Natural killer cell treated with Interleukin-12 subunit alpha and Interleukin-12 subunit beta and Interleukin-15 and Interleukin-18, amount 100 ng/mL, for 72 hours (primary cell): ENCODE measurements around the gene RAB15. TPM values are rescaled to one million over a fixed set of nuclear protein-coding genes. Genes with fewer than 3 reads are reported as not detected.

Source experiments
- ATAC-seq, 2 donors: fragments of 150-1000 bp; cut with Tn5 transposase in 1 of 2; sonication (Bioruptor Pico), chemical (Tn5 transposase) in 1 of 2; 2 replicates each; pipeline ENCODE4 v1.10.0; 2021
- DNase-seq: peaks from one replicate; pipeline ENCODE4 v3.0.0; 2022; ENCODE audit warnings: low spot score
- H3K27ac Mint-ChIP-seq, 2 donors: 1 replicate in 1 of 2; 2 replicates in 1 of 2; pipeline ENCODE4 v1.8.0; 2022; ENCODE audit warnings: mixed read lengths in 2 of 2, mild to moderate bottlenecking in 1 of 2, moderate library complexity in 1 of 2
- H3K27me3 Mint-ChIP-seq, 2 donors: 1 replicate in 1 of 2; 2 replicates in 1 of 2; pipeline ENCODE4 v1.8.0; 2022; ENCODE audit warnings: mixed read lengths in 2 of 2
- H3K36me3 Mint-ChIP-seq: one replicate; pipeline ENCODE4 v1.8.0; 2022; ENCODE audit warnings: mixed read lengths
- H3K4me1 Mint-ChIP-seq, 2 donors: 1 replicate in 1 of 2; 2 replicates in 1 of 2; pipeline ENCODE4 v1.8.0; 2022; ENCODE audit warnings: low read depth in 2 of 2, mixed read lengths in 2 of 2, mild to moderate bottlenecking in 1 of 2
- H3K4me3 Mint-ChIP-seq: one replicate; pipeline ENCODE4 v1.8.0; 2022; ENCODE audit warnings: mixed read lengths
- H3K9me3 Mint-ChIP-seq: 2 replicates; pipeline ENCODE4 v1.8.0; 2022; ENCODE audit warnings: mixed read lengths
- total RNA-seq, 2 donors: library from RNA; stranded (reverse); gene quantifications; one replicate each; pipeline ENCODE4 v1.2.3, GENCODE V29; 2022

The RAB15 gene
- total RNA-seq: 1 to 10 TPM; 1.8 to 2.1 TPM

GRCh38 chr14:64971943-64972791 lies at the start of gene RAB15:
Gene RAB15, minus strand, starts transcription at chr14:64972336. Its CDS starts 260 bp downstream, at chr14:64972076.
- Mint-ChIP-seq H3K4me3 (peak within 1 kb of the TSS; percentile 72), H3K4me1 (peaks cover 5% of the 10 kb centered on the region in 2 donors), H3K27ac (no peak within 1 kb of the TSS), H3K36me3 (no peaks in the 10 kb centered on the region), H3K27me3 (peaks cover 0 to 2% of the 10 kb centered on the region in 2 donors), H3K9me3 (no peaks in the 10 kb centered on the region)
- ATAC-seq (peak; percentile 79 to 82), DNase-seq (no peak)

GRCh38 chr14:65019944-65020566 lies 47.9 kb upstream of the RAB15 start:
- no peak for DNase-seq
- no peaks in the 10 kb centered on the region for H3K27me3 Mint-ChIP-seq
- peaks cover 9% of the 10 kb centered on the region for H3K36me3 Mint-ChIP-seq
- peak in 1 of 2 donors; percentile 58 for ATAC-seq
- peaks cover 4 to 5% of the 10 kb centered on the region in 2 donors for H3K4me1 Mint-ChIP-seq
- H3K27ac Mint-ChIP-seq: no peak overlapping the region
- H3K9me3 Mint-ChIP-seq: no peaks in the 10 kb centered on the region
- H3K4me3 Mint-ChIP-seq: no peak overlapping the region

GRCh38 chr14:65016471-65016870 lies 44.3 kb upstream of the RAB15 start:
- H3K27me3 Mint-ChIP-seq: no peaks in the 10 kb centered on the region
- DNase-seq (no peak), ATAC-seq (no peak)
- H3K9me3 Mint-ChIP-seq: no peaks in the 10 kb centered on the region
- H3K36me3 Mint-ChIP-seq: peaks cover 9% of the 10 kb centered on the region
- H3K4me1 Mint-ChIP-seq: peaks cover 4 to 5% of the 10 kb centered on the region in 2 donors
- H3K4me3 Mint-ChIP-seq: no peak overlapping the region
- peak overlapping the region in 1 of 2 donors; percentile 33 for H3K27ac Mint-ChIP-seq

GRCh38 chr14:65015391-65015790 lies 43.3 kb upstream of the RAB15 start:
- DNase-seq (no peak), ATAC-seq (no peak)
- Mint-ChIP-seq H3K36me3 (peaks cover 9% of the 10 kb centered on the region), H3K27ac (no peak overlapping the region), H3K4me1 (peaks cover 4 to 5% of the 10 kb centered on the region in 2 donors), H3K27me3 (no peaks in the 10 kb centered on the region), H3K4me3 (no peak overlapping the region), H3K9me3 (no peaks in the 10 kb centered on the region)

GRCh38 chr14:65012353-65012752 lies 40.2 kb upstream of the RAB15 start:
- no peak for ATAC-seq
- Mint-ChIP-seq H3K27ac (no peak overlapping the region), H3K9me3 (no peaks in the 10 kb centered on the region), H3K4me1 (no peaks in the 10 kb centered on the region), H3K36me3 (peaks cover 9% of the 10 kb centered on the region), H3K27me3 (no peaks in the 10 kb centered on the region), H3K4me3 (no peak overlapping the region)
- DNase-seq: no peak

GRCh38 chr14:65011538-65011937 lies 39.4 kb upstream of the RAB15 start:
- Mint-ChIP-seq H3K4me1 (no peaks in the 10 kb centered on the region), H3K27ac (no peak overlapping the region), H3K36me3 (peaks cover 8% of the 10 kb centered on the region), H3K27me3 (no peaks in the 10 kb centered on the region), H3K4me3 (no peak overlapping the region), H3K9me3 (no peaks in the 10 kb centered on the region)
- ATAC-seq (no peak), DNase-seq (no peak)

- H3K4me3 Mint-ChIP-seq: no peak overlapping the region
- no peaks in the 10 kb centered on the region for H3K27me3 Mint-ChIP-seq
- H3K9me3 Mint-ChIP-seq: no peaks in the 10 kb centered on the region
- H3K4me1 Mint-ChIP-seq: no peaks in the 10 kb centered on the region
- no peak for ATAC-seq
- no peaks in the 10 kb centered on the region for H3K36me3 Mint-ChIP-seq
- no peak for DNase-seq
- no peak overlapping the region for H3K27ac Mint-ChIP-seq
Measured at GRCh38 chr14:65010211-65010931, 38.2 kb upstream of the RAB15 start.

GRCh38 chr14:65007202-65007601 lies 35.1 kb upstream of the RAB15 start:
- H3K27me3 Mint-ChIP-seq: no peaks in the 10 kb centered on the region
- DNase-seq (no peak), ATAC-seq (no peak)
- no peaks in the 10 kb centered on the region for H3K9me3 Mint-ChIP-seq
- no peak overlapping the region for H3K4me3 Mint-ChIP-seq
- H3K36me3 Mint-ChIP-seq: no peaks in the 10 kb centered on the region
- H3K27ac Mint-ChIP-seq: no peak overlapping the region
- H3K4me1 Mint-ChIP-seq: peaks cover 3 to 11% of the 10 kb centered on the region in 2 donors

GRCh38 chr14:65006261-65006721 lies 34.2 kb upstream of the RAB15 start:
- Mint-ChIP-seq H3K4me1 (peaks cover 3 to 11% of the 10 kb centered on the region in 2 donors), H3K4me3 (no peak overlapping the region), H3K27me3 (no peaks in the 10 kb centered on the region), H3K36me3 (no peaks in the 10 kb centered on the region), H3K27ac (peak overlapping the region in 1 of 2 donors; percentile 39), H3K9me3 (no peaks in the 10 kb centered on the region)
- ATAC-seq: no peak
- no peak for DNase-seq

GRCh38 chr14:65003394-65003793 lies 31.3 kb upstream of the RAB15 start:
- Mint-ChIP-seq H3K4me1 (peaks cover 3 to 11% of the 10 kb centered on the region in 2 donors), H3K4me3 (no peak overlapping the region)

GRCh38 chr14:65002586-65003210 lies 30.6 kb upstream of the RAB15 start:
- no peak for ATAC-seq
- Mint-ChIP-seq H3K36me3 (no peaks in the 10 kb centered on the region), H3K4me1 (peaks cover 3 to 11% of the 10 kb centered on the region in 2 donors), H3K27me3 (no peaks in the 10 kb centered on the region), H3K27ac (no peak overlapping the region), H3K4me3 (peak overlapping the region; percentile 0), H3K9me3 (no peaks in the 10 kb centered on the region)
- no peak for DNase-seq

More at GRCh38 chr14:65003394-65003793, 31.3 kb upstream of the RAB15 start:
- no peaks in the 10 kb centered on the region for H3K9me3 Mint-ChIP-seq
- H3K36me3 Mint-ChIP-seq: no peaks in the 10 kb centered on the region
- no peak overlapping the region for H3K27ac Mint-ChIP-seq
- DNase-seq (no peak), ATAC-seq (no peak)
- no peaks in the 10 kb centered on the region for H3K27me3 Mint-ChIP-seq

- Mint-ChIP-seq H3K4me3 (no peak overlapping the region), H3K27ac (no peak overlapping the region), H3K4me1 (peaks cover 6 to 16% of the 10 kb centered on the region in 2 donors), H3K9me3 (no peaks in the 10 kb centered on the region), H3K27me3 (no peaks in the 10 kb centered on the region), H3K36me3 (no peaks in the 10 kb centered on the region)
- DNase-seq: no peak
- no peak for ATAC-seq
Measured at GRCh38 chr14:65001723-65002122, 29.6 kb upstream of the RAB15 start.

- Mint-ChIP-seq H3K4me1 (peaks cover 6 to 16% of the 10 kb centered on the region in 2 donors), H3K9me3 (no peaks in the 10 kb centered on the region), H3K4me3 (no peak overlapping the region), H3K27ac (no peak overlapping the region), H3K27me3 (no peaks in the 10 kb centered on the region), H3K36me3 (no peaks in the 10 kb centered on the region)
- no peak for DNase-seq
- ATAC-seq: no peak
Measured at GRCh38 chr14:65000898-65001591, 28.9 kb upstream of the RAB15 start.
